Breast epithelium (tissue), 3 donors: ENCODE results near the gene TTI1.

ENCODE experiments used
- CTCF ChIP-seq, 3 donors: fragments of 450-650 bp; IDR thresholded peaks; one replicate each; pipeline ENCODE4 v1.5.1; 2016 to 2017; ENCODE audit warnings: antibody characterized with exemption in 3 of 3, mild to moderate bottlenecking in 3 of 3, moderate library complexity in 3 of 3
- POLR2A ChIP-seq: fragments of 450-650 bp; IDR thresholded peaks from one replicate; pipeline ENCODE4 v1.6.1; 2016; ENCODE audit warnings: antibody characterized with exemption, mild to moderate bottlenecking, moderate library complexity
- POLR2AphosphoS5 ChIP-seq, 3 donors: sonication (generic); formaldehyde crosslinking; IDR thresholded peaks; one replicate each; pipeline ENCODE4 v1.6.1; 2017; ENCODE audit warnings: antibody characterized with exemption in 3 of 3

GRCh38 chr20:37935435-37935834 is 97.8 kb downstream of the TTI1 start:
- TF ChIP-seq POLR2AphosphoS5 (IDR thresholded peaks at IDR 0.05): no peak
- no peak for TF ChIP-seq CTCF (IDR thresholded peaks at IDR 0.05)
- no peak for TF ChIP-seq POLR2A
